Stimulated activated CD8-positive, alpha-beta memory T cell treated with anti-CD3 and anti-CD28 coated beads, Interleukin-2, amount 100 ng/mL, for 48 hours (primary cell): ENCODE measurements around the gene OMP.

Source experiments
- DNase-seq, 2 donors: peaks; one replicate each; pipeline ENCODE4 v3.0.0-alpha.2; 2020; ENCODE audit warnings: low read depth in 2 of 2

Gene OMP

DNA sequence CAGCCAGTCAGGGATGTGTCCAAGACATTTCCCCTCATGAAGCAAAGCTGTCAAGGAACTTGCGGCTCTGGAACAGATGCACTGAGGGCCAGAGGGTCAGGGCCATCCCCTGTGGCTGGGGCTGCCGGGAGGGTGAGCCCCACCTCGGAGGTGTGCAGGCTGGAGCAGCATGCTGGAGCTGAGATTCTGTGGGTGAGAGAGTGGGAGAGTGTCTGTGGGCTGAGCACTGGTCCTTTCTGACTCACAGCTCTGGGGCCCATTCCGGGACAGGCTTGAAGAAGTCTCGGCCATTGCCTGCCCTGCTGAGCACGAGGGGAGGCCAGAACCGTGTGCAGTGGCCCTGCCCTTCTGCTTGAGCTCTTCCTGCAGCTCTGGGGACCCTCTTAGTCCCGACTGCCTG, 2.1 kb downstream of the OMP start:
- no peak for DNase-seq

DNA sequence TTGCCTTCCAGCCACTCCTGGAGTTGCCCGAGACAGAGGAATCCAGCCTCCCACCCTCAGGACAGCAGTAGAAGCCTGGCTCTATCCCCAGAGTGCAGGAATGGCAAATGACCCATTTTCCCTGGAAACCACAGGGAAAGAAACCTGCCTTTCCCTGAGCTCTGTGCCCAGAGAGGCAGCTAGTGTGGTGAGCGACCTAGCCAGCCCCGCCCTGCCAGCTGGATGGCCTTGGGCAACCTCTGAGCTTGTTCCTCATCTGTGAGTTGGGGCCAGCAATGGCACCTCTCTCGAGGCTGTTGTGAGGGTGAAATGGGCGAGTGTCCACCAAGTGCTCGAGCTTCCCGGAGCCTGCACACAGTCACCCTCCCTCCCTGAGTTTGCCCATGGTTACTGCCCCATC, 3.7 kb downstream of the OMP start:
- no peak for DNase-seq

DNA sequence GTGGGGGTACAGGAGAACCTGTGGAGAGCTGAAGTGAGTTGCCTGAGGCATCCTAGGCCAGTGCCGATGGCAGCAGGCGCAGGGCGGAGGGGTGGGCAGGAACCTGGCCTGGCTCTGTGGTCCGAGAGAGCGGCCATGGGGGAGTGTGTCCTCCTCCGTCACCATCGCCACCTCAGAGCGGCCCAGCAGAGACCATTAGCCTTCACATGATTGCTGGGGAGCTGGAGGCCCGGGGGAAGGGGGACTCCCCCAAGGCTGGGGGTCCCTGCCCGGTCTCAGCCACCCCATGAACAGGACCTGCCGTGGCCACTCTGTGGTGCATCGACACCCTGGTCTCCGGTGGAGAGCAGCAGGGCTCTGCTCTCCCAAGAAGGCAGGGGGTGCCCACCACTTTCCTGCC, 4.1 kb downstream of the OMP start:
- no peak for DNase-seq

DNA sequence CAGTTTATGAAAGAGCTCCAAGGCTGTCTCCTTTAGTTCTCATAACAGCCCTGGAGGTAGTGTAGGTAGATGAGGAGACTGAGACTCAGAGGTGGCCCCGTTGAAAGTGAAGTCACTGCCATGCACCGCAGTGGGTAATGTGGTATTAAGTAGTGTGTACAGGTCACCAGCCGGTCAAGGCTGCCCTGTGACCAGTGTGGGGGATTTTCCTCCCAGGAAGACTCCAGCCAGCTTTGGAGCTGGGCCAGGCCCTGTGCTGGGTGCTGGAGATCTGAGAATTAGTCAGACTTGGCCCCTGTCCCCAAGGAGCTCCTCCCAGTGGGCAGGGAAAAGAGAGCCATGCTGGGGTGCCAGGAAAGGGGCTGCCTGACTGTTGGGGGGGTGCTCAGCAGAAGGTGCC, 5.3 kb downstream of the OMP start:
- DNase-seq = no peak

DNA sequence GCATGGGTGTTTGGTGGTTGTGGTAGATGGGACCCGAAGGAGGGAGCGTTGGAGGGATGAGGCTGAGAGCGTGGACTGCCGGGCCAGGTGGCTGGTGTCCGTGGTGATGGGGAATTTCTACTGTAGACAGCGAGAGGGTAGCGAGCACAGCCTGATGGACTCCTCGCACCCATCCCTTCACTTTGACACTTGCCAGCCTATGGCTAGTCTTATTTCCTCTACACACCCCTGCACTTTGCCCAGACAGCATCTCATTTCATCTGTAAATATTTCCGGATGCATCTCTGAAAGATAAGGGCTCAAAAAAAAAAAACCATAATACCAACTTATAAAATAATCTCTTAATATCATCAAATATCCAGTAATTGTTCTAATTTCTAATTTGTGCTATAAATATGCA, 5.8 kb downstream of the OMP start:
- no peak for DNase-seq

DNA sequence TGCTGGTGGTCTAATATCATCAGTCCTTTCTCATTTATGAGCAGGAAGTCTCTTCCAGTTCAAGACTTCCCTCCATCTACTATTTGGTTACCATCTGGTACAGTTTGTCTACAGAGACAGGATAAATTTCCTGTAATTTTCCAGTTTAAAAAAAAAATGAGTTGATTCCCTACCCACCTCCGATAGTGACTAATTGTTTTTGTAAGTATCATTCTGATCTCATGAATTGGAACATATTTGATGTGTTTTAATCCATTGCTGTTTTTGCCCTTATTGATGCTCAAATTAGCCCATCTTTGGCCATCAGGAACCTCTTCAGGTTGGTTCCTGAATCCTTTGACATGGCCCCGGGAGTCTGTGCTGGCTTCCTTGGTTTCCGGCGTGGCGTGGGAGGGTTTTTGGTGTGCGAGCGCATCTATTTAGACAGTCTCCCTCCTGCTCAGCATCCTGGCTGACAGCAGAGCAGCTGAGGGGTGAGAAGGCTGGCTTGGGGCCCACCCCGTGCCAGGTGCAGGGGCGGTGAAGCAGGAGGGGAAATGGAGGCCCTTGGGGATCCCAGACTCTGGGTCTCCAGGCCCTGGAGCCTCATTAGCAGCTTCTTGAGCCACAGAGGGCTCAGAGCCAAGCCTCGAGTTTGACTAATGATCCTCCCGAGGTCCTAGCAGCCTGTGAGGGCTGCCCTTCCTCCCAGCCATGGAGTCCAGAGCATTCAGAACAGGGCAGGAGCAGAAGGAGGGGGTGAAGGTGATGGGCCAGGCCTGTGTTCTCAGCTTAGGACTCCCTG, 6.8 kb downstream of the OMP start:
- no peak for DNase-seq

DNA sequence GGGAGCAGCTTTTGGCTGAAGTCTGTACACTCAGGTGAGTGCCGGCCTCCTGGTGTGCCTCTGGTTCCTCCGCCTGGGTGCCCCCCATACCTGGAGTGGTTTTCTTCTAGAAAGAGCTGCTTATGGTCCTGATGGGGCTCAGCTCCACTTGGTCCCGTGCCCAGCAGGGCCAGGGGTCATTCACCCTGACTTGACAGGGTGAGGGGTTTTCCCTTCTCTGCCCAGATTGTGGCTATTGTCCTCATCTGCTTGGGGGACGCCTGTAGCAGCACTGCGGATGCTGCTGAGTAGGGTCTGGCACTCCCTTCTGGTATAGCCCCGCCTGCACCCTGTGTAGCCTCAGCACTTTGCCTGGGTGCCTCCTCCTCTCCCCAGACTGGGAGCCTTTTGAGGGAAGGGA, 8.2 kb downstream of the OMP start:
- DNase-seq = no peak

DNA sequence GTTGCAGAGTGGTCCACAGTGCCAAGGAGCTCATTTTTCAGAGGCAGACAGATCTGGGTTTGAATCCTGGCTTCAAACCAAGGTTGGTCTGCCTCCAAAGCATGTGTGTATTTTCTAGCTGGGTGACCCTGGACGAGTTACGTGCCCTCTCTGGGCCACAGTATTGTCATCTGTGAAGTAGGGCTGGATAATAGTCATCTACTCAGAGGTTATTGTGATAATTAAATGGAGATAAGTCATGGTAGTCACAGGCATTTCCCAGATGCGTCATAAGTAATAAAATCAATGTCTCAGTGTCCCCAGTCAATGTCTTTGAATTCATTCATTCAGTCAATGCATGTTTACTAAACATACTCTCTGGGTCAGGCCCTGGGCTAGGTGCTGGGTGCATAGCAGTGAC, 8.6 kb downstream of the OMP start:
- DNase-seq = no peak

DNA sequence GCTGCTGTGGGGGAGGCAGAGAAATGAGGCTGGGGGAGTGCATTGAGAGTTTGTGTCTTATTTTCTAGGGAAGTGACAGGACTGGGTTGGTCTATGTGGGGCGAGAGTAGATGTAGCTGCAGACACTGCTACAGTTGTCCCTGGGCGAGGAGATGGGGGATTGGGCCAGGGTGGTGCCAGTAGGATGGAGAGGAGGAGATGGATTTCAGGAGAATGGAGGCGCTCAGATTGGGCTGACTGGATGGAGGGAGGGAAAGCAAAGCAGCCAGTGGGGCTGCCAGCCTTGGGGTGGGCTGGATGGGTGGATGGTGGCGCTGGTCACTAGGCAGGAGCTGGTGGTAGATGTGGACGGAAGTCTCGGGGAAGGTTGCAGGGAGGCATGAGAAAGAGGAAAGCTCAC, 9.3 kb downstream of the OMP start:
- no peak for DNase-seq

DNA sequence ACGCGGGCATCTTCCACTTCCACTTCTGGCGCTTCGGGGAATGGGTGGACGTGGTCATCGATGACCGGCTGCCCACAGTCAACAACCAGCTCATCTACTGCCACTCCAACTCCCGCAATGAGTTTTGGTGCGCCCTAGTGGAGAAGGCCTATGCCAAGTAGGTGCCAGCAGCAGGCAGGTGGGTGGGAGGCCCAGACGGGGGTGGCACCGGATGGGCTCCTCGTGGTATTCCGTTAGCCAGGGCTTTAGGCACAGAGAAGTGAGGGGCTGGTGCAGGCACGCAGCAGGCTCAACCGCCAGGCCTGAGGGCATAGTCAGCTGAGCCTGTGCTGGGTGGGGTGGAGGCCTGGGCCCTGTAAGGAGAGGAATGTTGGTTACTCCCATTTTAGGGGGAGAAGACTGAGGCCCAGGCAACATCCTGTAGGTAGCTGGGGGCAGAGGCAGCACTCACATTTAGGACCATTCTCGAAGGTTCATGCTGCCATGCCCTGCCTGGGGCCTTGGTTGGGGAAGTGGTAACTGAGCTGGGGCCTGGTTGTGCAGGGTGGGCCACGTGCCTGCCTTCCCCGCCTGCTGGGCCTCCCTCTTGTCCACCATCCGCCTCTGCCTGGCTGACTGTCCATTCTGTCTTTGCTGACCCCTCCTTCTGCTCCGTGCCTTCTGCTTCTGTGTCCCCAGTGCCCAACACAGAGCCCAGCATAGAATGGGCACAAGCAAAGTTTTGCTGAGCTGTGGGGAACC, 10.2 kb downstream of the OMP start:
- no peak for DNase-seq

DNA sequence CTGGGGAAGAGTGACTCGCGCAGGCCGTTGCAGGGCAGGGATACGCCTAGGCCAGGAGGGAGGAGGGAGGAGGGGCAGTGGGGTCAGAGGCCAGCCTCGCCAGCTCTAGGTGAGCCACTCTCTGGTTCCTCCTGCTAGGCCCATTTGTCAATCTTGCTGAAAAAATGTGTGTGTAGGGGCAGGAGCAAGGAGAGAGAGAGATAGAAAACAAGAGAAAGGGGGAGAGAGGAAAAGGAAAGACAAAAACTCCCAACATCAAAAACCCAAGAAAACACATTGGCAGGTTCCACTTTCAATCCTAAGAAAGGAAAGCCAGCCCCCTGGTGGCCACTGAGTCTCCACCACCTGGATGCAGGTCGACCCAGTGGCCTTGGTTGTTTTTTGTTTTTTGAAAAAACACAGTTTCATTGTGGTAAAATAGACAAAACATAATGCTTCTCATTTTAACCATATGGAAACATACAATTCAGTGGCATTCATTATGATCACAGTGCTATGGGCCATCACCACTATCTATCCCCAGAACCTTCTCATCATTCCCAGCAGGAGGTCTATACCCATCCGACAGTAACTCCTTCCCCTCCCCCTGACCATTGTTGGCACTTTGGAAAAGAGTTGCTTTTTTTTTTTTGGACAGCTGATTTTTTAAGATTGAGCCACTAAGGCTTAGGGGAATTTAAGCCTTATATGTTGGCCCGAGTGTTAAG, 10.9 kb downstream of the OMP start:
- no peak for DNase-seq

DNA sequence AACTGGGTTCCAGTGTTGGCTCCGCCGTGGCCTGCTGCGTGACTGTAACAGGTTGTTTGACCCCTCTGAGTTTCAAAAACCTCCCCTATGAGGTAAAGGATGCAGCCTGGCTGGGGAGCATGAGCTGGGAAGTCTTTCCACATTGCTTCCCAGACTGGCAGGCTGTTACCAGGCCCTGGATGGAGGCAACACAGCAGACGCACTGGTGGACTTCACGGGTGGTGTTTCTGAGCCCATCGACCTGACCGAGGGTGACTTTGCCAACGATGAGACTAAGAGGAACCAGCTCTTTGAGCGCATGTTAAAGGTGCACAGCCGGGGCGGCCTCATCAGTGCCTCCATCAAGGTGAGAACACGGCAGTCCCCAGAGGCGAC, 11.4 kb downstream of the OMP start:
- DNase-seq = no peak

DNA sequence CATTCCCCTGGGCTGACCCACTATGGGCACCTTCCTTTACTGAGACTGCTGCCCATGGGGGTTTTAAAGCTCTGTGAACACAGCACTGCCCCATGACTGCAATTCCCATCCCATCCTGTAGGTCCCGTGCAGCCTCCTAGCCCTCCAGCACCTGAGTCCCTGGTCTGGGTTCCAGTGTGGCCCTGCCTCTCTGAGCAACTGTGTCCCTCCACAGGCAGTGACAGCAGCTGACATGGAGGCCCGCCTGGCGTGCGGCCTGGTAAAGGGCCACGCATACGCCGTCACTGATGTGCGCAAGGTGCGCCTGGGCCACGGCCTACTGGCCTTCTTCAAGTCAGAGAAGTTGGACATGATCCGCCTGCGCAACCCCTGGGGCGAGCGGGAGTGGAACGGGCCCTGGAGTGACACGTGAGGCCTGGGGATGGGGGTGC, 12.6 kb downstream of the OMP start:
- DNase-seq = no peak

DNA sequence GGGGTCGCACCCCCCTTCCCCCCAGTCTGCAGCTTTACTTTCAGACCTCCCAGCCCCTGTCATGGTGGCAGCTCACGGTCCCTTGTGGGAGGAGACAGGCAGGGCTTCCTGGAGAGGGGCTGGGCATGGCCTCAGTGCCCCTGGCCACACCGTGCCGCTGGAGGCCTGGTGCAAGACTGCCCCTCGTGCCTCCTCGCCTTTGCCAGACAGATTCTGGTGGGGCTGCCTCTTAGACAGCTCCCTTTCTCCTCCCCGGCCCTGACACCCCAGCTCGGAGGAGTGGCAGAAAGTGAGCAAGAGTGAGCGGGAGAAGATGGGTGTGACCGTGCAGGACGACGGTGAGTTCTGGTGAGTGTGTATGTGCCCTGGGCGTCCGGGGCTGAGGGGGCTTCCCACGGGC, 13.3 kb downstream of the OMP start:
- DNase-seq = no peak

DNA sequence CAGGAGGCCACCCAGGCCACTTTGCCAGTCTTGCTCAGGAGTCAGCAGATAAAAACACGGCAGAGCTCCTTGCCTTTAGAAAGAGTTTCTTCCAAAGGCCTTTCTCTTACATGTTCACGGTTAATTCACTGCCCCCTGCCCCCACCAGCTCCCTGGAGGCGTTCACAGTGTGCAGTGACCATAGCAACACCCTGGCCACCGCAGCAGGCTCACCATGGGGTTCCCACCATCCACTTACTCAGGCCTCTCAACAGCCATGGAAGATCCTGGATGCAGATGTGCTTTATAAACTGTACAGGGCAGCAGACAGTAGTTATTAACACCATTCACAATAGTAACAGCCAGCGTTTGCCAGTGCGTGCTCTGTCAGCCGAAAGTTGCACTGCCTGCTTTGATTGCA, 14.9 kb downstream of the OMP start:
- DNase-seq = no peak

DNA sequence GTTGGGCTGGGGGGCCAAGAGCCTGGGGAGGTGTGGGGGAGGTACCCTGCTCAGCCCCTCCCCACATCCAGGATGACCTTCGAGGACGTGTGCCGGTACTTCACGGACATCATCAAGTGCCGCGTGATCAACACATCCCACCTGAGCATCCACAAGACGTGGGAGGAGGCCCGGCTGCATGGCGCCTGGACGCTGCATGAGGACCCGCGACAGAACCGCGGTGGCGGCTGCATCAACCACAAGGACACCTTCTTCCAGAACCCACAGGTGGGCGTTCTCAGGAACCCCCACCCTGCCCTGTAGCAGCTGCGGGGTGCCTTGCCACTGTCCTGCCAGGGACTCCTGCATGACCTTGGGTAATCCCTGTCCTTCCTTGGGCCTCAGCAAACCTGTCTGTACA, 15.4 kb downstream of the OMP start:
- DNase-seq = no peak

DNA sequence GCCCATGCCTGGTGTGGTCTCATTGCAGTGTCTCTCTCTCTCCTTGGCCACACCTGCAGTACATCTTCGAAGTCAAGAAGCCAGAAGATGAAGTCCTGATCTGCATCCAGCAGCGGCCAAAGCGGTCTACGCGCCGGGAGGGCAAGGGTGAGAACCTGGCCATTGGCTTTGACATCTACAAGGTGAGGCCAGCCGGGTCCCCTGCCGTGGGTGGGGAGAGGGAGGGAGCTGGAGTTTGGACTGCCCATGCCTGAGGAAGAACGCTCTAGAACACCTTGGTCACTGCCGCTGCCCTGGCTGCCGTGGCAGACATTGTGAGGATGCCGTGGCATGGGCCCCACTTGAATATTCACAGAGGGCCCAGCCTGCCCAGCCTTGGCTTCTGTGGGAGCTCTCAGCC, 16.3 kb downstream of the OMP start:
- no peak for DNase-seq

DNA sequence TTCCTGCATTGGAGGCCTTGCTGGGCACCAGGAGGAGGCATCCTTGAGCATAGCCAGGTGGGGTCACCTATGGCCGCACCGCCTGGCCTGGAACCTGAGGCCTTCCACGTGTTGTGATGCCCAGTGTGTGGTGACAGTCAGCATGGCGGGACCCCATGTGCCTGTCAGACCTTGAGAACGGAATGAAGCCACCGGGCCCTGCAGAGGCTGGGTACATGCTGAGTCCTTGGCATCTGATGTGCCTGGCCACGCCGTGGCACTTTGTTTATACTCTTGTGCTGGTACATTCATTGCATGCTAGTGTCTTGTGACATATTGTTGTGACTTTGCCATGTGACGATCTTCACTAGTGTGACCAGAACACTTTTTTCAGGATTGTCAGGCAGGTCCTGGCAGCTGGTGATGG, 16.9 kb downstream of the OMP start:
- DNase-seq = no peak

DNA sequence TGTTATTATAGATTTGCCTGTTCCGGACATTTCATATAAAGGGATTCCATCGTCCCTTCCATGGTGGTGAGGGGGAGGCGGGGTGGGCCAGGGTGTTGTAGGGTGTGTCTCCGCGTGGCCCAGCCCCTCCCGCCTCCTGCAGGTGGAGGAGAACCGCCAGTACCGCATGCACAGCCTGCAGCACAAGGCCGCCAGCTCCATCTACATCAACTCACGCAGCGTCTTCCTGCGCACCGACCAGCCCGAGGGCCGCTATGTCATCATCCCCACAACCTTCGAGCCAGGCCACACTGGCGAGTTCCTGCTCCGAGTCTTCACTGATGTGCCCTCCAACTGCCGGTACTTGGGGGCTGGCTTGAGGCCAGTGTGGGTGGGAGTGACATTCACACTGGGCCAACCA, 17.9 kb downstream of the OMP start:
- no peak for DNase-seq

DNA sequence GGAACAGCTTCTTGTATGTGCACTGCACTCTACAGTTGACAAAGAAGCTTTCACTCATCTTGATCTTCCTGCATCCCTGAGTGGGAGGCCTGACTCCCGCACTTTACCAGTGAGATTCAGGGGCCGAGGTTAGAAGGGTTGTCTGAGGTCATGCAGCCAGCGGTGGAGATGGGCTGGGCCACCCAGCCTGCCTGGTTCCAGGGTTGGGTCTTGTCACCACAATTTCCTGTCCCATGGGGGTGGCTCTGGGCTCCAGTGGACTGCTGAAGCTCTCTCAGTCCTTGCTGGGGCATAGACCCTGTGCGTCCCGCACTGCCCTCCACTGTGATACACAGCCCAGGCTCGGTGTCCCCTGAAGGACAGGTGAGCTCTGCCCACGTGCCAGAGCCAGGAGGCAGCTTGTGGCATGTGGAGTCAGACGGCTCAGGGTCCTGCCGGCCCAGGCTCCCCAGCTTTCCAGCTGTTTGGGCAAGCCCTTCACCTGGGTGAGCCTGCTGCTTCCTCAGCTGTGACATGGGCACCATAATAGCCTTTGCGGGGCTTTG, 18.5 kb downstream of the OMP start:
- no peak for DNase-seq

DNA sequence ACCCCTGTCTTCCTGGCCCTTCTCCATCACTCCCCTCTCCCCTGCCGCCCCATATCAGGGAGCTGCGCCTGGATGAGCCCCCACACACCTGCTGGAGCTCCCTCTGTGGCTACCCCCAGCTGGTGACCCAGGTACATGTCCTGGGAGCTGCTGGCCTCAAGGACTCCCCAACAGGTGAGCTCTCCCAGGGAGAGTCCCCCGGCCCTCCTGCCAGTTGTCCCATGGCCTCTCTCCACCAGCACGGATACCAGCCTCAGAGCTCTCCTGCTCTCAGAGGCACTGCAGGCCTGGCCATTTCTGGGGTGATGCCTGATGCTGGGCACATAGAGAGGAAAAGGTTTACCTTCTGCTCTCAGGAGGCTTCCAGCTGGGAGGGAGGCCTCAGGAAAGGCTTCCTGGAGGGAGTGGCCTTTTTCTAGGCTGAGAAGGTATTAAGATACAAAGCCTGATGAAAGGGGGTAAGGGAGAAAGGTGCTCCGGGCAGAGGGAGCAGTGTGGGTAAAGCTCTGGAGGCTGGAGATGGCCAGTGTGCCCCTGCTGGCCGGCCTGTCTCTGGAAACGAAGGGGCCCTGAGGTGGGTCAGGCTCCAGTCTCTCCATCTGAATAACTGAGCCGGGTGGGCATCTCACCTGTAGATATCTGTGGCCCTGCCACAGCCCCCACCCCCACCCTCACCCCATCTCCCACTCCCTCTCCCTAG, 19.4 kb downstream of the OMP start:
- DNase-seq = no peak

DNA sequence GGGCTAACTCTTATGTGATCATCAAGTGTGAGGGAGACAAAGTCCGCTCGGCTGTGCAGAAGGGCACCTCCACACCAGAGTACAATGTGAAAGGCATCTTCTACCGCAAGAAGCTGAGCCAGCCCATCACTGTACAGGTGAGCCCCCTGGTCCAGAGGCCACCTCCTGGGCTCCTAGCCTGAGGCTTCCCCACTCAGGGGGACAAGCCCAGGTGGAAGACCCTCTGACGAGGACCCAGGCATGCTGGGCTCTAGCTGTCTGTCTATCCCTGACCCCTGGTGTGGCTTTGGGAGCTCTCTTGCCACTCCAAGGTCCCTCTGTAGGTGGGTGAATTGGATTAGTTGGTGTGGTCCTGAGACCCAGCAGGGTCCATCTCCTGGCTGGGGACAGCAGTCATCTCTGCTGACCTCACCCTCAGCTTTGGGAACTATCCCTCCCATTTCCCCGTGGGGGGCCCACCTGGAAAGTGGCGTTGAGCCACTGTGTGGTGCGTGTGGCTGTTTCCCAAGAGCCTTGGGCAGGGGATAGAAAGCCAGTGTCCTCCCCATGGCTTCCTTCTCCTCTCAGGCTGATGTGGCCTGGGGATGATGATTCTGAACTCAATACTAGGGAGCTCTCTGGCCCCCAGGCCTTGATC, 20.1 kb downstream of the OMP start:
- no peak for DNase-seq
